Measurements from ENCODE around the gene PCGF1.
A peak's percentile ranks its signal among the peaks of the same experiment; 100 is the strongest.

GRCh38 chr2:74513605-74514367, 6.3 kb upstream of the PCGF1 start:
- peak; percentile 94 for TF ChIP-seq EZH2 (IDR thresholded peaks at IDR 0.05; ENCODE audit: insufficient read depth, poor library complexity, severe bottlenecking)
- TF ChIP-seq EZH2phosphoT487 (IDR thresholded peaks at IDR 0.05; ENCODE audit: insufficient read depth, low read depth), result no peak; the same call in 1 of the 2 replicates
